Fibroblast of lung (primary cell): Measurements from ENCODE around the gene OR2M2. TPM values are rescaled to one million over a fixed set of nuclear protein-coding genes. Genes with fewer than 3 reads are reported as not detected.

ENCODE experiments used
- DNase-seq, 2 donors: peaks; one replicate each; pipeline versions ENCODE4 v3.0.0 to v3.0.0-alpha.2; 2010; ENCODE audit warnings: low read depth in 2 of 2
- H2AFZ ChIP-seq: 2 replicates; pipeline ENCODE4 v1.5.1; 2012; ENCODE audit warnings: low read length, control low read depth, inconsistent platforms
- H3K27ac ChIP-seq: 2 replicates; pipeline ENCODE4 v1.5.1; 2011; ENCODE audit warnings: low read length, control low read depth; ENCODE audit not compliant: insufficient read depth
- H3K27me3 ChIP-seq: 2 replicates; pipeline ENCODE4 v1.5.1; 2011; ENCODE audit warnings: mild to moderate bottlenecking, low read length; ENCODE audit not compliant: control insufficient read depth, insufficient read depth
- H3K36me3 ChIP-seq: 2 replicates; pipeline ENCODE4 v1.5.1; 2011; ENCODE audit warnings: low read length; ENCODE audit not compliant: control insufficient read depth, insufficient read depth
- H3K4me1 ChIP-seq: 2 replicates; pipeline ENCODE4 v1.5.1; 2011; ENCODE audit warnings: low read length; ENCODE audit not compliant: control insufficient read depth, insufficient read depth; ENCODE audit errors: extremely low read depth
- H3K4me2 ChIP-seq: 2 replicates; pipeline ENCODE4 v1.5.1; 2011; ENCODE audit warnings: low read length, control low read depth; ENCODE audit not compliant: insufficient read depth; ENCODE audit errors: extremely low read depth
- H3K4me3 ChIP-seq, 4 experiments: fragments of 200-600 bp in 1 of 4; sonication (generic) in 1 of 4; replicated peaks in 1 of 4; 2 replicates each; pipeline ENCODE4 v1.5.1; 2011 to 2016; ENCODE audit warnings: low read length in 4 of 4, low read depth in 3 of 4, mild to moderate bottlenecking in 3 of 4, control low read depth in 2 of 4, inconsistent platforms in 1 of 4, mixed read lengths in 1 of 4; ENCODE audit not compliant: insufficient read depth in 1 of 4; ENCODE audit errors: control extremely low read depth in 1 of 4
- H3K79me2 ChIP-seq: 2 replicates; pipeline ENCODE4 v1.5.1; 2012; ENCODE audit warnings: mild to moderate bottlenecking, low read length, inconsistent platforms; ENCODE audit not compliant: control insufficient read depth, insufficient read depth
- H3K9ac ChIP-seq: 2 replicates; pipeline ENCODE4 v1.5.1; 2011; ENCODE audit warnings: mild to moderate bottlenecking, low read length, control low read depth; ENCODE audit not compliant: insufficient read depth
- H3K9me3 ChIP-seq: 2 replicates; pipeline ENCODE4 v1.5.1; 2012; ENCODE audit warnings: low read depth, low read length; ENCODE audit not compliant: control insufficient read depth, insufficient read depth
- H4K20me1 ChIP-seq: 2 replicates; pipeline ENCODE4 v1.5.1; 2011; ENCODE audit warnings: low read length; ENCODE audit not compliant: control insufficient read depth, insufficient read depth; ENCODE audit errors: extremely low read depth
- CTCF ChIP-seq, 2 donors: IDR thresholded peaks in 1 of 2; conservative IDR thresholded peaks in 1 of 2; 1 replicate in 1 of 2; 2 replicates in 1 of 2; pipeline ENCODE4 v1.5.1; 2011 to 2012; ENCODE audit warnings: low read length in 2 of 2, control low read depth in 1 of 2, inconsistent platforms in 1 of 2, low read depth in 1 of 2, mild to moderate bottlenecking in 1 of 2
- EZH2 ChIP-seq: IDR thresholded peaks from 2 replicates; pipeline ENCODE4 v1.5.1; 2012; ENCODE audit warnings: low read length, control low read depth, mild to moderate bottlenecking; ENCODE audit errors: missing control alignments
- polyA plus RNA-seq, 2 donors: library from polyadenylated mRNA; depleted of rRNA in 1 of 2; stranded (reverse) in 1 of 2; unstranded in 1 of 2; fragments of >200 nt; gene quantifications; 2 replicates each; pipeline ENCODE4 v1.2.1, GENCODE V29; 2011 to 2012; ENCODE audit warnings: missing spikeins in 1 of 2
- total RNA-seq: library from RNA; depleted of rRNA; stranded (reverse); fragments of >200 nt; gene quantifications from 2 replicates; pipeline ENCODE4 v1.2.1, GENCODE V29; 2014

Gene OR2M2
- total and polyA plus RNA-seq, 2 donors (not counting 1 experiment from before 2014, with no cell fraction given) = not detected

GRCh38 chr1:248152056-248152827, 22.4 kb upstream of the OR2M2 start:
- H3K9ac ChIP-seq = no peak overlapping the region
- no peaks in the 10 kb centered on the region for H3K36me3 ChIP-seq
- H3K4me2 ChIP-seq = no peak overlapping the region
- no peaks in the 10 kb centered on the region for H4K20me1 ChIP-seq
- no peak overlapping the region for H3K4me3 ChIP-seq
- no peak for DNase-seq
- no peak overlapping the region for H2AFZ ChIP-seq
- no peak for TF ChIP-seq CTCF (conservative IDR thresholded peaks at IDR 0.05 in 1 of 2, IDR thresholded peaks at IDR 0.05 in 1 of 2; ENCODE audit: low read depth in 1 of 2, low read length in 2 of 2)
- no peak for TF ChIP-seq EZH2
- H3K79me2 ChIP-seq = no peaks in the 10 kb centered on the region
- no peaks in the 10 kb centered on the region for H3K9me3 ChIP-seq
- no peaks in the 10 kb centered on the region for H3K4me1 ChIP-seq
- H3K27me3 ChIP-seq = no peaks in the 10 kb centered on the region
- no peak overlapping the region for H3K27ac ChIP-seq

GRCh38 chr1:248155927-248156326, 18.7 kb upstream of the OR2M2 start:
- H3K4me3 ChIP-seq = no peak overlapping the region
- H3K27me3 ChIP-seq = no peaks in the 10 kb centered on the region
- no peaks in the 10 kb centered on the region for H4K20me1 ChIP-seq
- H3K27ac ChIP-seq = no peak overlapping the region
- no peak overlapping the region for H2AFZ ChIP-seq
- no peaks in the 10 kb centered on the region for H3K9me3 ChIP-seq
- H3K36me3 ChIP-seq = no peaks in the 10 kb centered on the region
- H3K4me2 ChIP-seq = no peak overlapping the region
- H3K4me1 ChIP-seq = no peaks in the 10 kb centered on the region
- H3K9ac ChIP-seq = no peak overlapping the region
- H3K79me2 ChIP-seq = no peaks in the 10 kb centered on the region
- TF ChIP-seq EZH2 (no peak), CTCF (conservative IDR thresholded peaks at IDR 0.05 in 1 of 2, IDR thresholded peaks at IDR 0.05 in 1 of 2; ENCODE audit: low read depth in 1 of 2, low read length in 2 of 2) (no peak)
- DNase-seq = no peak

GRCh38 chr1:248158758-248159157, 15.9 kb upstream of the OR2M2 start:
- no peak overlapping the region for H3K9ac ChIP-seq
- no peak for DNase-seq
- H3K9me3 ChIP-seq = no peaks in the 10 kb centered on the region
- no peak overlapping the region for H3K27ac ChIP-seq
- no peak overlapping the region for H3K4me2 ChIP-seq
- H4K20me1 ChIP-seq = no peaks in the 10 kb centered on the region
- TF ChIP-seq EZH2 = no peak
- no peak for TF ChIP-seq CTCF (conservative IDR thresholded peaks at IDR 0.05 in 1 of 2, IDR thresholded peaks at IDR 0.05 in 1 of 2; ENCODE audit: low read depth in 1 of 2, low read length in 2 of 2)
- no peak overlapping the region for H2AFZ ChIP-seq
- H3K4me1 ChIP-seq = no peaks in the 10 kb centered on the region
- H3K79me2 ChIP-seq = no peaks in the 10 kb centered on the region
- H3K4me3 ChIP-seq = no peak overlapping the region
- H3K36me3 ChIP-seq = no peaks in the 10 kb centered on the region
- H3K27me3 ChIP-seq = no peaks in the 10 kb centered on the region
